Keratinocyte (primary cell): ENCODE measurements around the gene NDUFAF4.

Experiments used
- EZH2 ChIP-seq: IDR thresholded peaks from one replicate; pipeline ENCODE4 v1.6.1; 2012; ENCODE audit warnings: inconsistent platforms, mild to moderate bottlenecking, low read length, moderate library complexity
- TF ChIP-seq, protein P1 (sequence below), 3 experiments: IDR thresholded peaks in 1 of 3; conservative IDR thresholded peaks in 1 of 3; optimal IDR thresholded peaks in 1 of 3; 2 replicates in 2 of 3; 3 replicates in 1 of 3; pipeline versions ENCODE3 to v1.5.1; 2011; ENCODE audit warnings: low read length in 3 of 3, mild to moderate bottlenecking in 3 of 3, moderate library complexity in 2 of 3, control low read depth in 1 of 3, inconsistent platforms in 1 of 3; ENCODE audit not compliant: insufficient read depth in 2 of 3; ENCODE audit errors: extremely low read depth in 1 of 3

- TF ChIP-seq, protein P1, sequence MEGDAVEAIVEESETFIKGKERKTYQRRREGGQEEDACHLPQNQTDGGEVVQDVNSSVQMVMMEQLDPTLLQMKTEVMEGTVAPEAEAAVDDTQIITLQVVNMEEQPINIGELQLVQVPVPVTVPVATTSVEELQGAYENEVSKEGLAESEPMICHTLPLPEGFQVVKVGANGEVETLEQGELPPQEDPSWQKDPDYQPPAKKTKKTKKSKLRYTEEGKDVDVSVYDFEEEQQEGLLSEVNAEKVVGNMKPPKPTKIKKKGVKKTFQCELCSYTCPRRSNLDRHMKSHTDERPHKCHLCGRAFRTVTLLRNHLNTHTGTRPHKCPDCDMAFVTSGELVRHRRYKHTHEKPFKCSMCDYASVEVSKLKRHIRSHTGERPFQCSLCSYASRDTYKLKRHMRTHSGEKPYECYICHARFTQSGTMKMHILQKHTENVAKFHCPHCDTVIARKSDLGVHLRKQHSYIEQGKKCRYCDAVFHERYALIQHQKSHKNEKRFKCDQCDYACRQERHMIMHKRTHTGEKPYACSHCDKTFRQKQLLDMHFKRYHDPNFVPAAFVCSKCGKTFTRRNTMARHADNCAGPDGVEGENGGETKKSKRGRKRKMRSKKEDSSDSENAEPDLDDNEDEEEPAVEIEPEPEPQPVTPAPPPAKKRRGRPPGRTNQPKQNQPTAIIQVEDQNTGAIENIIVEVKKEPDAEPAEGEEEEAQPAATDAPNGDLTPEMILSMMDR (optimal IDR thresholded peaks at IDR 0.05 in 1 of 3, IDR thresholded peaks at IDR 0.05 in 1 of 3, conservative IDR thresholded peaks at IDR 0.05 in 1 of 3; ENCODE audit: extremely low read depth in 1 of 3, insufficient read depth in 2 of 3, low read length in 3 of 3): no peak
- TF ChIP-seq EZH2: no peak
Observed at GRCh38 chr6:96923400-96923799, 25.7 kb upstream of the NDUFAF4 start.
